ENCODE data around the gene VMP1.

GRCh38 chr17:59699786-59700185 lies 7.7 kb upstream of the VMP1 start:
- TF ChIP-seq CTCF (IDR thresholded peaks at IDR 0.05) (no peak), EZH2 (IDR thresholded peaks at IDR 0.05; ENCODE audit: borderline replicate concordance, insufficient read depth, low read depth, low read length, poor library complexity, severe bottlenecking) (no peak)

Data from B cell (primary cell).